Ovary (tissue), 3 donors: ENCODE measurements around the gene RTP5.

ENCODE experiments used
- POLR2A ChIP-seq: fragments of 450-650 bp; IDR thresholded peaks from one replicate; pipeline ENCODE4 v1.6.1; 2017; ENCODE audit warnings: antibody characterized with exemption, mild to moderate bottlenecking, moderate library complexity
- TF ChIP-seq, protein P1 (sequence below), 3 donors: fragments of 450-650 bp in 2 of 3; fragments of 200-600 bp in 1 of 3; IDR thresholded peaks; one replicate each; pipeline versions ENCODE4 v1.5.1 to v1.8.0; 2016 to 2022; ENCODE audit warnings: antibody characterized with exemption in 3 of 3, mild to moderate bottlenecking in 1 of 3
- donor health status: DM: no; HTN: no; CAD: no.

DNA sequence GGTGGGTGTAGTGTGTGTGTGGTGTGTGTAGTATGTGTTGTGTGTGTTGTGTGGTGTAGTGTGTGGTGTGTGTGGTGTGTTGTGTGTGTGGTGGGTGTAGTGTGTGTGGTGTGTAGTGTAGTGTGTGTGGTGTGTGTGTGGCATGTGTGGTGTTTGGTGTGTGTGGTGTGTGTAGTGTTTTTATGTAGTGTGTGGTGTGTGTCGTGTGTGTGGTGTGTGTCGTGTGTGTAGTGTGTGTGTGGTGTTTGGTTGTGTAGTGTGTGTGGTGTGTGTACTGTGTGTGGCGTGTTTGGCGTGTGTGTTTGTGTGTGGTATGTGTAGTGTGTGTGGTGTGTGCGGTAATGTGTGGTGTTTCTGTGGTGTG lies 4.7 kb upstream of the RTP5 start:
- TF ChIP-seq, protein P1, sequence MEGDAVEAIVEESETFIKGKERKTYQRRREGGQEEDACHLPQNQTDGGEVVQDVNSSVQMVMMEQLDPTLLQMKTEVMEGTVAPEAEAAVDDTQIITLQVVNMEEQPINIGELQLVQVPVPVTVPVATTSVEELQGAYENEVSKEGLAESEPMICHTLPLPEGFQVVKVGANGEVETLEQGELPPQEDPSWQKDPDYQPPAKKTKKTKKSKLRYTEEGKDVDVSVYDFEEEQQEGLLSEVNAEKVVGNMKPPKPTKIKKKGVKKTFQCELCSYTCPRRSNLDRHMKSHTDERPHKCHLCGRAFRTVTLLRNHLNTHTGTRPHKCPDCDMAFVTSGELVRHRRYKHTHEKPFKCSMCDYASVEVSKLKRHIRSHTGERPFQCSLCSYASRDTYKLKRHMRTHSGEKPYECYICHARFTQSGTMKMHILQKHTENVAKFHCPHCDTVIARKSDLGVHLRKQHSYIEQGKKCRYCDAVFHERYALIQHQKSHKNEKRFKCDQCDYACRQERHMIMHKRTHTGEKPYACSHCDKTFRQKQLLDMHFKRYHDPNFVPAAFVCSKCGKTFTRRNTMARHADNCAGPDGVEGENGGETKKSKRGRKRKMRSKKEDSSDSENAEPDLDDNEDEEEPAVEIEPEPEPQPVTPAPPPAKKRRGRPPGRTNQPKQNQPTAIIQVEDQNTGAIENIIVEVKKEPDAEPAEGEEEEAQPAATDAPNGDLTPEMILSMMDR (IDR thresholded peaks at IDR 0.05): no peak
- no peak for TF ChIP-seq POLR2A
